ENCODE data around the gene ERC1.
"Not testable (repeated sequence)": the region's sequence is repeated elsewhere in the genome, so short reads cannot be mapped to it uniquely, and the experiment has no call there.

Gene ERC1

DNA sequence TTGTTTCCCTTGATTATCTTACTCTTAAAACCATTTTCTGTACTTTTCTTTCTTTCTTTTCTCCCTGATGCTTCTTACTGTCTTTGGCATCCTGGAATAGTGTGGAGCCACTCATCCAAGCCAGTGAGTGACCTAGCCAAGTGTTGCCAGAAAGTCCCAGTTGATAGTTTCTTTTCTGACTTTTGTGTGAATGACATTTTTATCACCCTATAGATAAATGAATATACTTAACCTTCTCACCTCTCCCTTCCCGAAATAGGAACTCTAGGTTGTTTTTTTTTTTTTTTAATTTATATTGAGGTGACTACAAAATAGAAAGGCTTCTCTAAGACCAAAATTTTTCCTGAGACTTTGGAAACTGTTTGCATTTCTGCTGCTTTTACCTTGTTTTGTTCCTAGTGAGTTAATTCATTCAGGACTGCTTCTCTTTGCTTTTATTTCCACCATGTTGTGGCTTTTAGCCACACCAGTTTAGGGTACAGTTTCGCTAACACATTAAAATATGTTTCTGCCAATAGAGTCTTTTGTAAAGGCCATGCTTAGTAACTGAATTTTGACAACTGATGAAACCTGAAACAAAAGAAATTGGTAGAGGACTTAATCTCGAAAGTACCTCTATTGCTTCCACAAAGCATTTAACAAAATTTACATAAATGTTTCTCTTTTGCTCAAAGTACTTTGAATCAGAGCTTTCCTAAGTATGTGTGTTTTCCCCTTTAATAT, 194.6 kb downstream of the ERC1 start:
- no peak for DNase-seq (ENCODE audit: low read depth in 2 of 2)

DNA sequence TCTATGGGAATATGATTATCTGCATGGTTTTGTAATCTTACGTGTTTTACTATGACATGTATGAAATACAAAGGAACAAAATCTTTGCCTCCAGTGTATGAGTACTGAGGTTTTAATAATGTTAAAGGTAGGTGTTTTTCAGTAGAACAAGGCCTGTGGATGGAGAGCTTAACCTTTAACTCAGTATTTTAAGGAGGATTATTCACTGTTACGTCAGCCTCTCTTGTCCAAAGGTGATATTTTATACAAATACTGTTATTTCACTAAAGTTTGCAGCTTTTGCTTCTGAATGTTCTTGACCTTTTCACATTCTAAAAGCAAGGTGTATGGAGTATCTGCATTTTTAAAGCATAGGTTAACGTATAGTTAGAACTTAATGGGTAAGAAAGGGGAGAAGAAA, 195.3 kb downstream of the ERC1 start:
- no peak for DNase-seq (ENCODE audit: low read depth in 2 of 2)

DNA sequence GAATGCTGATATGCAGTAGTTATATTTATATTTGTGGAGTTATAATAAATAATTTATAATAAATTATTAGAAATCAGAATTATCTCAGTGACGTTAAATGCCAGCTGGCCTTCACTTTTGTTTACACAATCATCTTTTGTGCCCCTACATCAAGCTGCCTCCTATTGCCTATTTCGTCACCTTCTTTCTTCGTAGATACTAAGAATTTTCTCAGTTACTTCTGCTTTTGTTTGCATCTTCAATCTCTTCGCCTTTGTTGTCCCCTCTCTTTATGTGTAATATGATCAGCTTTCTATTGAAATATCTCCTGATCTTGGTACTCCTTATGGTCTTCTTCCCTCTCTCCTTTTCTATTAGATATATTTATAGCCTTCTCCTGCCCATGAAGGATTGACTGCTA, 197.0 kb downstream of the ERC1 start:
- no peak for DNase-seq (ENCODE audit: low read depth in 2 of 2)

DNA sequence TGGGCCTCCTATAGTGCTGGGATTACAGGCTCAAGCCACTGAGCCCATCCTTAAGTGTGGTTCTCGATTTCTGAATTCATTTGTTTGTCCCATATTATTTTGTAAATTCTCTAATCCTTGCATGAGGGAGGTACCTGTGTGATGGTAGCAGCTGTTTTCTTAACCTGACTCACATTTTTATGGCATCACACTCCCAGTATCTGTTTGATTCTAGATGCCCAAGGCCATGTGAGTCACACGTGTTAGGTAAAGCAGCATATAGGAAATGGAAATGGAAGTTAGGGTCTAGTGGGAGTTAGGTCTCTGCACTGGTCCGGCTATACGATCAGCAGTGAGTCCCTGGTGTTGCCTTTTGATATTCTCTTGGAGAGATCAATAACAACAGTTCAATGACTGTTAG, 198.1 kb downstream of the ERC1 start:
- no peak for DNase-seq (ENCODE audit: low read depth in 2 of 2)

DNA sequence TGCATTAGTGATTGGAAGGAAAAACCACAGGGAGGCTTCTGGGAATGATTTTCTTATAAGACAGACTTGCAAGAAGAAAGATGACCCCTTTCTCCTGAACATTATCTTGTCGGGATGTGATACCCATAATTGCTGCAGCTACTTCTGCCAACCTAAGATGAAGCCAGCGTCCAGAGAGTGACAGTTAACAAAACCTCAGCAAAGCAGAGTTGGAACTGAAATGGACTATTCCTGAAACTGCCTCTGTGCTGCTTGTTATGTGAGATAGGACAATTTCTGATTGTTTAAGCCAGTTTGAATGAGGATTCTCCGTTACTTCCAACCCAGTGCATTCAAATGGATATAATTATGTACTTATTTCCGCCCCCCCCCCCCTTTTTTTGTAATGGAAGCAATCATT, 204.5 kb downstream of the ERC1 start:
- no peak for DNase-seq (ENCODE audit: low read depth in 2 of 2)

DNA sequence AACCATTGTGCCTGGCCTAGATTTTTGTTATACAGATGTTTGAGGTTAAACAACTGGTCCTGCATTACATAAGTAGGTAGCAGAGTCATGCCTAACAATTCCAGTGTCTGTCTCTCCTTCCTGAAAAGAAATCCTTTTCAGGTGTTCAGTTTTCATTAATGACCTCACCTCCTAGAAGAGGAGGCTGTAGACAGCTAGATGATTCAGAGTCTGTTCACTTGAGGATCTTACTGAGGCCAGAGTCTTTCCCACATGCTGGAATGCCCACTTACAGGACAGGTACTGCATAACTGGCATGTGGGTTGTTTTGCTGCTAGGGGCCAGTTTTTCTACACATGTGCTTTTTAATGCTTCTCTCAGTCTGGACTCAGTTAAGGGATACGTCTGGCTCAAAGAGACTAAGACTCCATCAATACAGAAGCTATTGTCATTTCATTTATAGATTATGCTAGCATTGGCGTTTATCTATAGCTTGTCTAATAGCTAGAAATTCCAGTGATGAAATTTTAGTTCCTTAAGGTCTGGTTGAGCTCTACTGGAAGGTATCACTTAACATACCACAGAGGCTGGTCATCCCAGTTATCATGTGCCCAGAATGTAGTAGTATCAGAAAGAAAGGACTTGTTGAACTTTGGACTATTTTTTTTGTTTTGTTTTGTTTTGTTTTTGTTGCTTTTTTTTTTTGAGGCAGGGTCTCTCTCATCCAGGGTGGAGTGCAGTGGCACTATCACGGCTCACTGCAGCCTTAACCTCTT, 206.4 kb downstream of the ERC1 start:
- no peak for DNase-seq (ENCODE audit: low read depth in 2 of 2)

DNA sequence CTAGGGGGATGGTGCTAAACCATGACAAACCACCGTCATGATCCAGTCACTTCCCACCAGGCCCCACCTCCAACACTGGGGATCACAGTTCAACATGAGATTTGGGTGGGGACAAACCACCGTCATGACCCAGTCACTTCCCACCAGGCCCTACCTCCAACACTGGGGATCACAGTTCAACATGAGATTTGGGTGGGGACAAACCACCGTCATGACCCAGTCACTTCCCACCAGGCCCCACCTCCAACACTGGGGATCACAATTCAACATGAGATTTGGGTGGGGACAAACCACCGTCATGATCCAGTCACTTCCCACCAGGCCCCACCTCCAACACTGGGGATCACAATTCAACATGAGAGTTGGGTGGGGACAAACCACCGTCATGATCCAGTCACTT, 207.8 kb downstream of the ERC1 start:
- DNase-seq (ENCODE audit: low read depth in 2 of 2) = not testable (repeated sequence)

DNA sequence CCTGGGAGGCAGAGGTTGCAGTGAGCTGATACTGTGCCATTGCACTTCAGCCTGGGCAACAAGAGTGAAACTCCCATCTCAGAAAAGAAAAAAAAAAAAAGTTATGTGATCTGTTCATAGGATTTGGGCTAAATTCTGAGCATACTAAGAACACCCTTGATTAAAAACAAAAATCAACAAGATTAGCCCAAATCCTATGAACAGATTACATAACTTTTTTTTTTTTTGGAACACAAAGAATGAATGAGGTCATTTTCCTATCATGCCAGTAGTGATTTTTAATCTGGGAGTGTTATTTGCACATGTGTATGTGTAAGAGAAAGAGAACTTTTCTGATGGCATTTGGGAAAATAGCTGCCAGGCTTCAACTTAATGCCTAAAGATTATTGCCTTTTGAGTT, 208.7 kb downstream of the ERC1 start:
- DNase-seq (ENCODE audit: low read depth in 2 of 2) = no peak

DNA sequence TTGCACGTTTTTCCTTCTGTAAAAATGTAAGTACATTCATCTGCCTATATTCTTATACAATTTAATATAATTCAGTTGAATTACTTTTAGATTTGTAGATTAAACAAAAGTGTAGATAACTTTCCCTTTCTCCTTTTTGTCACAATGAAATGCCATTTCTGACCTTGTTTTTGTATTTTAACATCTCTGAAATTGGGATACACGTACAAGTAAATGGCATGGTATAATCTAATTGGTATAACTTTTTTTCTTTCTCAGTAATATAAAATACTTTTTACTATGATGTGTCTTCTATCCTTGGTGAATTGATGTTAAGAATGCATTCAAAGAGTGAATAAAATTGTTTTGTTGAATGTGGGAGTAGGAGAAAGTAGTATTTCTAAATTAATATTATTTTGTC, 210.0 kb downstream of the ERC1 start:
- no peak for DNase-seq (ENCODE audit: low read depth in 2 of 2)

DNA sequence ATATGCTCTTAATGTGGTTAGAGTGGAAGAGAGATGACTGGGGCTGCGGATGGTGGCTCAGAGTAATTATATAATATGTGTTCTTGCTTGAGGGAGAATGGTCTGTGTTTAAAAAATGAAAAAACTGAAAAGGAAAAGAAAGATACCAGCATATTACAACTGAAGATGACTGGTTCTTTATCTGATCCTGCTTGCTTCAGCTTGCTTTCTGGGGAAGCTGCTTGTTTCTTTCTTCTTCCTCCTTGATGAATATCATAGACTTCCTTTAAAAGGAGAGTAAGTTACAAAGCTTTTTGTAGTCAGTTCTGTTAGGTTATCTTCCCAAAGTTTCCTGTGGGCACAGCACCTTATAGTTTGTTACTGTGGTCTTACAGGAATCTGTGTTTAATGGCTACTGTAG, 210.9 kb downstream of the ERC1 start:
- DNase-seq (ENCODE audit: low read depth in 2 of 2) = no peak

DNA sequence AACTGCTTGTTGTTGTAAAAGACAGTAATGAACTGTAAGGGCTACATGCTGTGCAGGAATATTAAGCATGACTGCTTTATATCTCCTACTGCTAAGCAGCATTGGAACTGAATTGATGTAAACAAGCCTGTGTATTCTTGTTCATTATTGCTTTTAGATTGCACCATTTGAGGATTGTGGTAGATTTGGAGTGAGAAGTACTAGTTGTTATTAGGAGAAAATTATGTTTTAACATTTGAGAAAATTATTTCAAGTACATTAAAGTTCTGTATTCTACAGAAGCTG, 212.7 kb downstream of the ERC1 start:
- no peak for DNase-seq (ENCODE audit: low read depth in 2 of 2)

DNA sequence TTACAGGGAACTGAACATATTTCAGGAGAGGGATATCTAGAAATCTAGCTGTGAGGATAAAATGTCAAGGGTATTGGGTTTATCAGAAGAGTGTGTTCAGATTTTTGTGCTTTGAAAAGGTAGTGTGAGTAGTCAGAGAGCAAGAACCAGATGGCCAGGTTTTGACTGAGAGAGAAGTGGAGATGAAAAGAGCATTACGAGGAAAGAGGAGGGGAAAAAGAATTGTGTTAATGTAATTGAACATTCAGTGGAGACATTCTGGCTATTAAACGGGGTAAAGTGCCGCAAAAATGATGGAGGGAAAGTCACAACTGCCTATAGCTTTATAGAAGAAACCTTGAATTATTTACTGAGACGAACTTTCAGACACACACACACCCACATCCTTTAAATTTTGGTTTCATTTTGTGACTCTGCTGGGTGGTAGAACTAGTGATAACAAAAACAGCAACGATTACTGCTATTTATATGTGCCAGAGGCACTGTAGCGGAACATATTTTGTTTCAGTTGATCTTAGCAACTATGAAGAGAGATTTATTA, 213.6 kb downstream of the ERC1 start:
- no peak for DNase-seq (ENCODE audit: low read depth in 2 of 2)

DNA sequence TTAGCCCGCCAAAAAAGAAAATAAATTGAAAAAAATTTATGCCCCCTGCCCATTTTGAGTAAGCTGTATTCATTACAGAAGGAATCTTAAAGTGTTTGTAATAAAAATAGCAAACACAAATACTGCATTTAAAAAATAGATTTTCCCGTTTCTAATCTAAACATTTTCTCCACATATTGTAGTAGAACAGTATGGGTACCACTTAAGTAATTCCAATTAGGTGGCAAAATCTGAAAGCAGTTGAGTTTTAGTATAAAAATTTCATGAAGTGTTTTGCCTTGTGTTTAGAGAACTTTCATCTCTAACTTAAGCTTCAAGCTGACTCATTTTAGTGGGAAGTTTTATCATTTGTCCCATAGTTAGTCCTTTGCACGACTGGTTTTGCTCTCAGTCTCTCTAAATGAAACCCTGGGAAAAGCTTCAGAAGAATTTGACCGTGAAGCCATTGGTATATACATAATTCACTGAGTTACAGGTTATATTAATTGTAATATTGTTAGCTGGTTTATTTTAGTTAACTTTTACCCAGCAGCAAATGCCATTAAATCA, 214.6 kb downstream of the ERC1 start:
- DNase-seq (ENCODE audit: low read depth in 2 of 2) = no peak

DNA sequence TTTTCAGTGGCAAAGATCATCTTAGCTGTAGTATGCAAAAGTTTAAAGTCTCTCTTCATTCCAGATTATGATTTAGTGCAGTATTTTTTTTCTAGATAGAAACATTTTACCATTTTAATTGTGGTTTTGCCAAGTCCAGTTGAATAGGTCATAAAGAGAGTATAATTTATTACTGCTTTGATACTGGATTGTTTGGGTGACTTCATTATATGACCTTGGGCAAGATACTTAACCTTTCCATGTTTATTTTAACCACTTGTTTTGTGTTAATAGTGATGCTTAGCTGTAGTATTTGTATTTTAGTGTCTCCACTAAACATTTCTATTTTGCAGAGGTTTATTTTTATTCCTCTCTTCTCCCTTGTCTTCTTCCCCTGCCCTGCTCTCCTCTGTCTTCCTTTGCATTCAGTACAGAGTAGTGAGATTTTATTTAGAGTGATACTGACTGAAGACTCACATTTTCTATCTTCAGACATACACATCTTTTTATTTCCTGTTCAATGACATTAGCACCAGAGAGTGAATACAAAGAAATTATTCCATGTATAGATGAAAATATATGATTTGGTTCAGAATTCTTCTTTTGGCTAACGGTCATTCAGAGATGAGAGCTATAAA, 215.2 kb downstream of the ERC1 start:
- no peak for DNase-seq (ENCODE audit: low read depth in 2 of 2)

DNA sequence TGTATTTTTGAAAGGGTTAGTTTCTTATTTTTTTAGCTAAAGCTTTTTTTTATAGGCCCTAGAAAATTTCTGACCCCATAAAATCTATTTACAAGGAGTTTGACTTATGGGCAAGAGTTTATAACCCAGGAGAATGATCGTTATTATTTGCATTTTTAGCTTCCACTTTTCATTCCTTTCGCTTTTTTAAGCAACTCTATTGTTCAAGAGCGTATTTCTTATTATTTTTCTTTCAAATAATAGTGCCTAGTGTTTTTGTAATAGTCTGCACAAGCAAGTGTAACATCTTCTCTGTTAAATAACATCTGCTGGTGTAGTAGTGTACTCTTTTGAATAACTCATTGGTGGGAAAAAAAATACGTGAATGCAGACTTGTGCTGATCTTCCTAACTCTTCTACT, 216.3 kb downstream of the ERC1 start:
- DNase-seq (ENCODE audit: low read depth in 2 of 2) = no peak

DNA sequence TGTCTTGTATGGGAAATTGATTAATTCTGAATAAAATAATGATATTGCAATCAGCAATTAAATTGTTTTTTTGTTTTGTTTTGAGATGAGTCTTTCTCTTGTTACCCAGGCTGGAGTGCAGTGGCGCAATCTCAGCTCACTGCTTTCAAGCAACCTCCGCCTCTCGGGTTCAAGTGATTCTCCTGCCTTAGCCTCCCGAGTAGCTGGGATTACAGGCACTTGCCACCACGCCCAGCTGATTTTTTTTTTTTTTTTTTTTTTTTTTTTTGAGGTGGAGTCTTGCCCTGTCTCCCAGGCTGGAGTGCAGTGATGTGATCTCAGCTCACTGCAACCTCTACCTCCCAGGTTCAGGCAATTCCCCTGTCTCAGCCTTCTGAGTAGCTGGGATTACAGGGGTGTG, 217.7 kb downstream of the ERC1 start:
- not testable (repeated sequence) for DNase-seq (ENCODE audit: low read depth in 2 of 2)

DNA sequence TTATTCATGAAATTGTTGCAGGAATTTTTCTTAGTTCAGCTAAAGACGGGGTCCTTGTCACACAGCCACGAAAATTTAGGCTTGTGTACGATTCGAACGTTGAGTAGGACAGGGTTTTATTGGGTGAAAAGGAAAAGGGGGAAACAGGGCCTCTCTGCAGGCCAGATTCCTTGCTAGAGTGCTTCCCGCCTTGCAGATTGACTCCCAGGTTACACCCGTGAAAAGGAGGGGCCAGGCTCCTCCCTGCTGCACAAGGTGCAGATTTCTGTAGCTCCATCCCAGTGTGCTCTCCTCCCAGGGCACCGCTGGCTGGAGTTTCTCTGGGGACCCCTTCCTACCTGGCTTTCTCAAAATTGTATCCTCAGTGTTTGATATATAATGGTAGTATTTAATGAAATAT, 221.5 kb downstream of the ERC1 start:
- no peak for DNase-seq (ENCODE audit: low read depth in 2 of 2)

DNA sequence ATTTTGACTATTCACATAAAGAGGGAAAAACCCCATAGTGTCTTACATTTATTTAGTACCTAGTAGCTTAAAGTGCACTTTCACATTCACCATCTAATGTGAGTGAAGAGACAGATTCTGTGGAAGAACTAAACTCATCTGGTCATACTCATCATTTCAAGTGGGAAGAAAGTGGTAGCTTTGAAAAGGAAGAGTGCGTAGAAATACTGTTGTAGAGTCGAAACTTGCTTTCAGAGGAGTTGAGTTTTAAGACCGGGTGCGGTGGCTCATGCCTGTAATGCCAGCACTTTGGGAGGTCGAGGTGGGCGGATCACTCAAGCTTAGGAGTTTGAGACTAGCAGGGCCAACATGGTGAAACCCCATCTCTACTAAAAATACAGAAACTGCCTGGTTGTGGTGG, 222.2 kb downstream of the ERC1 start:
- peak in 1 of 2 donors; percentile 35 for DNase-seq (ENCODE audit: low read depth in 2 of 2)

DNA sequence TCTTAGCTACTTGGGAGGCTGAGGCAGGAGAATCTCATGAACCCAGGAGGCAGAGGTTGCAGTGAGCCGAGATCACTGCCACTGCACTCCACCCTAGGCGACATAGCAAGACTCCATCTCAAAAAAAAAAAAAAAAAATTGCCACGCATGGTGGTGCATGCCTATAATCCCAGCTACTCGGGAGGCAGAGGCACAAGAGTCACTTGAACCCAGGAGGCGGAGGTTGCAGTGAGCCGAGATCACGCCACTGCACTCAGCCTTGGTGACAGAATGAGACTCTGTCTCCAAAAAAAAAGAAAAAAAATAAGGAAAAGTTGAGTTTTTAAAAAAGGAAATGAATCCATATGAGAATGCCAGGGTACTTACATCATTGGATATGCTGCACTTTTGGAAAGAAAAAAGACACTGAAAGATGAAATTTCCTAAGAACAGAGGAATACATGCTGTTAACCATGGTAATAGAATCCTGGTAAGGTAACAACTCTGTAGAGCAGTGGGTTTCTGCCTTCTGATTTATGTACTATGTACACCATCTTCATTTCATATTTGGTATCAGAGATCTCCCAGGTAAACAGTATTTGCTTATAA, 222.7 kb downstream of the ERC1 start:
- DNase-seq (ENCODE audit: low read depth in 2 of 2) = no peak

DNA sequence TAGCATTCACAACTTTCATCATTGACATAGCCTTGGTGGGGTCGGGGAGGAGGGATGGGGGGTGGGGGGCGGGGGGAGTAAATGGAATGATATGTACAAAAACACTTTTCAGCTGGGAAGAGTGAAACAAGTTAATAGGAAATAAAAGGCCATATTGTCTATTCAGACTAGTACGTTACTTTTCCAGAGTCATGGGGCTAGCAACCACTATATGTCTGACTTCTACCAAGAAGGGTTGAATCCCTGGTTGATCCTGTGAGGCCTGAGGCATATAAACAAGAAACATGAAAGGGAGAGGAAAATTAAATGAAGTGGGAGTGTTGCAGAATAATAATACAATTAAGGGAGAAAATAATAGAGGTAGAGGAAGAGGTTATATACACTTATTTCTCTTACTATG, 225.5 kb downstream of the ERC1 start:
- no peak for DNase-seq (ENCODE audit: low read depth in 2 of 2)

DNA sequence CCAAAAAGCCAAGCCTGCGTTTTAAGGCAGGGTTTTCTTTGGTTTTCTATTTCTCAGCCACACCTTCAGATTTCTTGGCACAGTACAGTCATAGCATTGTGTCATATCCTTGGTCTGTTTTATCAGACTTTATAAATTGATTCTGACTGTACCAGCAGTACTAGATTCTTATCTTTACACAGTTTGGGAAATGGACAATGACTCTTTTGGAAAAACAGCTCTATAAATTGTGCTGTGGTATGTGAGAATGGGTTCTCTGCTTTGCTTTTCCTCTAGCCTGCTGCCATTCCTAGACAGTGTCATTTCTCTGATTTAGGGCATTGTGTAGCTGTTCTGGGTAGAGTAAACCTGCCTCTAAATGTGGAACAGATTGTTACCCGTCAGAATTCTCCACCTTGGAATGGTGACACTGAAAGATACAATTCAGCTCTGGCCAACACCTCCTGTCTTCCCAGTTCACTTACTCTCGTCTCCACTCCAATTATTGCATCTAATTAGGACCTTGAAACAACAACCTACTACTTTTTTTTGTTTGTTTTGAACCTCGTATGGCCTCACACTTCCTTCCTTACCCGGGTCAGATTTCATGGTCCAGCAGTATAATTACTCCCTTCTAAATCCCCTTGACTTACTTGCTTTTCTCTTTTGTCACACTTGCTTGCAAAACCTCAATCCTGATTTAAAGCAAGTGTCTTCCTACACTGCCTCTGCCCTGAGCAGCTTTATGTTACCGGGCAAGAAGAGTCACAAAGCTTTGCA, 226.3 kb downstream of the ERC1 start:
- no peak for DNase-seq (ENCODE audit: low read depth in 2 of 2)

DNA sequence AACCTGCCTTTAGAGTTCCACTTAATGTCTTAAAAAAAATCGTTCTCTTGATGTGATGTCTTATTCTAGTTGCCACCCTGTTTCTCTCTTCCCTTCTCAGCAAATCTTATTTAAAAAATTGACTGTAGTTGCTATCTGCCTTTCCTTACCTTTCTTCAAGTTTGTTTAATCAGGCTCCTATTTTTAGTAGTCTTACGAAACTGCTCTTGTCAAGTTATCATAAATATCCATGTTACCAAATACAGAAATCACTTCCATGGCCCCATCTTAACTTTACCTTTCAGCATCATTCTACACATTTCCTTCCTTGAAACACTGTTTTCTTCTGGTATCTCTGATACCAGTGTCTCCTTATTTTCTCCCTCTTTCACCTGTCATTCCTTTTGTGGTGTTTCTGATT, 227.3 kb downstream of the ERC1 start:
- no peak for DNase-seq (ENCODE audit: low read depth in 2 of 2)
